WTC11 (cell line): ENCODE results near the gene WDR31. TPM values are rescaled to one million over a fixed set of nuclear protein-coding genes. Genes with fewer than 3 reads are reported as not detected.

Experiments used
- ATAC-seq: fragments of 200-7000 bp; cut with Tn5 transposase; 2 replicates; pipeline ENCODE4 v1.10.0; 2021; ENCODE audit warnings: mild to moderate bottlenecking, moderate library complexity
- CTCF ChIA-PET: fragments of 300-600 bp; sonication (Branson Sonifier 250); formaldehyde crosslinking; loops from one replicate; lab custom pipeline; 2021; ENCODE audit warnings: antibody characterized with exemption; lab: Charles Lee
- POLR2A ChIA-PET: fragments of 350-600 bp; sonication (Branson Sonifier 250); formaldehyde crosslinking; loops from one replicate; lab custom pipeline; 2021; ENCODE audit warnings: antibody characterized with exemption; lab: Charles Lee
- DNase-seq: peaks from one replicate; pipeline ENCODE4 v3.0.0; 2021; ENCODE audit warnings: low spot score
- H3K27ac Mint-ChIP-seq: 2 replicates; pipeline ENCODE4 v1.8.0; 2021; ENCODE audit warnings: mixed read lengths
- H3K27me3 Mint-ChIP-seq: 2 replicates; pipeline ENCODE4 v1.8.0; 2021; ENCODE audit warnings: low read depth, mild to moderate bottlenecking, moderate library complexity, mixed read lengths
- H3K36me3 Mint-ChIP-seq: 2 replicates; pipeline ENCODE4 v1.8.0; 2021; ENCODE audit warnings: mixed read lengths
- H3K4me1 Mint-ChIP-seq: 2 replicates; pipeline ENCODE4 v1.8.0; 2022; ENCODE audit warnings: mixed read lengths
- H3K4me3 Mint-ChIP-seq: 2 replicates; pipeline ENCODE4 v1.8.0; 2021; ENCODE audit warnings: mild to moderate bottlenecking, moderate library complexity, mixed read lengths
- H3K9me3 Mint-ChIP-seq: 2 replicates; pipeline ENCODE4 v1.8.0; 2021; ENCODE audit warnings: mixed read lengths
- CREM ChIP-seq: sonication (generic); formaldehyde crosslinking; IDR thresholded peaks from 2 replicates; pipeline ENCODE4 v1.8.1; 2022; ENCODE audit warnings: mild to moderate bottlenecking, missing genetic modification reagents, moderate library complexity
- FOXP1 ChIP-seq: sonication (generic); formaldehyde crosslinking; IDR thresholded peaks from 2 replicates; pipeline ENCODE4 v1.8.0; 2022; ENCODE audit warnings: missing genetic modification reagents, mild to moderate bottlenecking, moderate library complexity, borderline replicate concordance
- IRF2 ChIP-seq: sonication (generic); formaldehyde crosslinking; IDR thresholded peaks from 2 replicates; pipeline ENCODE4 v1.8.0; 2022; ENCODE audit warnings: low read depth, missing genetic modification reagents, borderline replicate concordance
- NFE2L1 ChIP-seq: sonication (generic); formaldehyde crosslinking; IDR thresholded peaks from 2 replicates; pipeline ENCODE4 v1.8.1; 2023; ENCODE audit warnings: missing genetic modification reagents
- NR1H2 ChIP-seq: sonication (generic); formaldehyde crosslinking; IDR thresholded peaks from 2 replicates; pipeline ENCODE4 v1.9.0; 2021; ENCODE audit warnings: mild to moderate bottlenecking, moderate library complexity, missing genetic modification reagents
- NR3C1 ChIP-seq: sonication (generic); formaldehyde crosslinking; conservative IDR thresholded peaks from 2 replicates; pipeline ENCODE4 v1.8.1; 2023; ENCODE audit warnings: low read depth, mild to moderate bottlenecking, missing genetic modification reagents
- ZNF121 ChIP-seq: sonication (generic); formaldehyde crosslinking; IDR thresholded peaks from 2 replicates; pipeline ENCODE4 v1.8.0; 2023; ENCODE audit warnings: missing genetic modification reagents
- ZNF138 ChIP-seq: sonication (generic); formaldehyde crosslinking; conservative IDR thresholded peaks from 2 replicates; pipeline ENCODE4 v1.8.1; 2022; ENCODE audit warnings: mild to moderate bottlenecking, moderate library complexity, missing genetic modification reagents
- ZNF263 ChIP-seq: sonication (generic); formaldehyde crosslinking; IDR thresholded peaks from 2 replicates; pipeline ENCODE4 v1.8.1; 2022; ENCODE audit warnings: low read depth, mild to moderate bottlenecking, moderate library complexity, missing genetic modification reagents
- ZNF317 ChIP-seq: sonication (generic); formaldehyde crosslinking; IDR thresholded peaks from 2 replicates; pipeline ENCODE4 v1.8.1; 2023; ENCODE audit warnings: low read depth, mild to moderate bottlenecking, moderate library complexity, missing genetic modification reagents, borderline replicate concordance
- ZNF396 ChIP-seq: fragments of 250-450 bp; sonication (Bioruptor Pico); IDR thresholded peaks from 2 replicates; pipeline ENCODE4 v1.8.0; 2021; ENCODE audit warnings: mild to moderate bottlenecking, moderate library complexity, borderline replicate concordance
- total RNA-seq: library from RNA; stranded (reverse); gene quantifications from 3 replicates; pipeline ENCODE4 v1.2.3, GENCODE V29; 2021
- TF ChIP-seq, protein P1 (sequence below): sonication (generic); formaldehyde crosslinking; IDR thresholded peaks from 2 replicates; pipeline ENCODE4 v1.8.1; 2022; ENCODE audit warnings: low read depth, mild to moderate bottlenecking, moderate library complexity, missing genetic modification reagents, borderline replicate concordance
- TF ChIP-seq, protein P2 (sequence below): sonication (generic); formaldehyde crosslinking; IDR thresholded peaks from 2 replicates; pipeline ENCODE4 v1.8.0; 2022; ENCODE audit warnings: mild to moderate bottlenecking, missing genetic modification reagents
- TF ChIP-seq, protein P3 (sequence below): sonication (generic); formaldehyde crosslinking; IDR thresholded peaks from 2 replicates; pipeline ENCODE4 v1.8.1; 2023; ENCODE audit warnings: mild to moderate bottlenecking, missing genetic modification reagents, moderate library complexity
- TF ChIP-seq, protein P4 (sequence below): sonication (generic); formaldehyde crosslinking; IDR thresholded peaks from 2 replicates; pipeline ENCODE4 v1.8.0; 2023; ENCODE audit warnings: mild to moderate bottlenecking, missing genetic modification reagents
- TF ChIP-seq, protein P5 (sequence below): sonication (generic); formaldehyde crosslinking; IDR thresholded peaks from 2 replicates; pipeline ENCODE4 v1.8.1; 2022; ENCODE audit warnings: mild to moderate bottlenecking, missing genetic modification reagents, moderate library complexity, borderline replicate concordance
- TF ChIP-seq, protein P6 (sequence below): sonication (generic); formaldehyde crosslinking; IDR thresholded peaks from 2 replicates; pipeline ENCODE4 v1.8.1; 2022; ENCODE audit warnings: mild to moderate bottlenecking, moderate library complexity, missing genetic modification reagents
- TF ChIP-seq, protein P7 (sequence below): sonication (generic); formaldehyde crosslinking; IDR thresholded peaks from 2 replicates; pipeline ENCODE4 v1.8.1; 2023; ENCODE audit warnings: mild to moderate bottlenecking, missing genetic modification reagents
- TF ChIP-seq, protein P8 (sequence below): sonication (generic); formaldehyde crosslinking; IDR thresholded peaks from 2 replicates; pipeline ENCODE4 v1.8.0; 2022; ENCODE audit warnings: mild to moderate bottlenecking, missing genetic modification reagents

WDR31 gene
- total RNA-seq, 1 experiment from 2014 or later, result 0.37 TPM

DNA sequence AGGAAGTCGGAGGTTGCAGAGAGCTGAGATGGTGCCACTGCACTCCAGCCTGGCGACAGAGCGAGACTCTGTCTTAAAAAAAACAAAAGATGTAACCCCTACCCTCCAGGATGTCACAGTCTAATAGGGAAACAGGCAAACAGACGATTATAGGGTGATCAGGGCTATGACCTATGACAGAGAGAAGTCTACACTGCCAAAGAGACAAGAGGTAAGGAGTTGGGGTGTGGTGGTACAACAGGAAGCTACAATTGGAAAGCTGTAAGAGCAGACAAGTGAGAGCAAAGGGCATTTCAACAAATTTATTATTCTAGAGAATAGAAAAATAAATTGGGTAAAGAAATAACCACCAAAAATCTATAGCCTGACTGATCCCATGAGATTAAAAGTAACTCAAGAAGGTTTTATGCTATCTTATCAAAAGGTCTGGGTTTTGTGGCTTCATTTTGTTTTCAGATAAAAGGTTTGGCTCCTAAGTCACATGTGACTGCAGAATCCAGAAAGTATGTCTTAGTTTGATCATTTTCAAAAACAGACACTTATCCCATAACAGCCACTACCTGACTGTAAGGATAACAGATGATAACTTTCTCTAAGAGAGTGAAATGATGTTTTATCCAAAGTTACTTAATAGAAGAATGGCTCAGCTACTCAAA, 72.0 kb downstream of the WDR31 start:
- peaks cover 34% of the 10 kb centered on the region for H3K36me3 Mint-ChIP-seq
- H3K9me3 Mint-ChIP-seq, result no peaks in the 10 kb centered on the region
- ChIA-PET POLR2A (no interaction called here), CTCF (no interaction called here)
- ATAC-seq (no peak), DNase-seq (no peak)
- TF ChIP-seq, protein P1, sequence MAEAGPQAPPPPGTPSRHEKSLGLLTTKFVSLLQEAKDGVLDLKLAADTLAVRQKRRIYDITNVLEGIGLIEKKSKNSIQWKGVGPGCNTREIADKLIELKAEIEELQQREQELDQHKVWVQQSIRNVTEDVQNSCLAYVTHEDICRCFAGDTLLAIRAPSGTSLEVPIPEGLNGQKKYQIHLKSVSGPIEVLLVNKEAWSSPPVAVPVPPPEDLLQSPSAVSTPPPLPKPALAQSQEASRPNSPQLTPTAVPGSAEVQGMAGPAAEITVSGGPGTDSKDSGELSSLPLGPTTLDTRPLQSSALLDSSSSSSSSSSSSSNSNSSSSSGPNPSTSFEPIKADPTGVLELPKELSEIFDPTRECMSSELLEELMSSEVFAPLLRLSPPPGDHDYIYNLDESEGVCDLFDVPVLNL (CRISPR knock-in tag), result no peak
- no peak for TF ChIP-seq FOXP1 (CRISPR knock-in tag)
- TF ChIP-seq CREM (CRISPR knock-in tag), result no peak
- TF ChIP-seq, protein P2, sequence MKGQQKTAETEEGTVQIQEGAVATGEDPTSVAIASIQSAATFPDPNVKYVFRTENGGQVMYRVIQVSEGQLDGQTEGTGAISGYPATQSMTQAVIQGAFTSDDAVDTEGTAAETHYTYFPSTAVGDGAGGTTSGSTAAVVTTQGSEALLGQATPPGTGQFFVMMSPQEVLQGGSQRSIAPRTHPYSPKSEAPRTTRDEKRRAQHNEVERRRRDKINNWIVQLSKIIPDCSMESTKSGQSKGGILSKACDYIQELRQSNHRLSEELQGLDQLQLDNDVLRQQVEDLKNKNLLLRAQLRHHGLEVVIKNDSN (CRISPR knock-in tag), result no peak
- TF ChIP-seq, protein P3, sequence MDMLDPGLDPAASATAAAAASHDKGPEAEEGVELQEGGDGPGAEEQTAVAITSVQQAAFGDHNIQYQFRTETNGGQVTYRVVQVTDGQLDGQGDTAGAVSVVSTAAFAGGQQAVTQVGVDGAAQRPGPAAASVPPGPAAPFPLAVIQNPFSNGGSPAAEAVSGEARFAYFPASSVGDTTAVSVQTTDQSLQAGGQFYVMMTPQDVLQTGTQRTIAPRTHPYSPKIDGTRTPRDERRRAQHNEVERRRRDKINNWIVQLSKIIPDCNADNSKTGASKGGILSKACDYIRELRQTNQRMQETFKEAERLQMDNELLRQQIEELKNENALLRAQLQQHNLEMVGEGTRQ (CRISPR knock-in tag), result no peak
- TF ChIP-seq, protein P4, sequence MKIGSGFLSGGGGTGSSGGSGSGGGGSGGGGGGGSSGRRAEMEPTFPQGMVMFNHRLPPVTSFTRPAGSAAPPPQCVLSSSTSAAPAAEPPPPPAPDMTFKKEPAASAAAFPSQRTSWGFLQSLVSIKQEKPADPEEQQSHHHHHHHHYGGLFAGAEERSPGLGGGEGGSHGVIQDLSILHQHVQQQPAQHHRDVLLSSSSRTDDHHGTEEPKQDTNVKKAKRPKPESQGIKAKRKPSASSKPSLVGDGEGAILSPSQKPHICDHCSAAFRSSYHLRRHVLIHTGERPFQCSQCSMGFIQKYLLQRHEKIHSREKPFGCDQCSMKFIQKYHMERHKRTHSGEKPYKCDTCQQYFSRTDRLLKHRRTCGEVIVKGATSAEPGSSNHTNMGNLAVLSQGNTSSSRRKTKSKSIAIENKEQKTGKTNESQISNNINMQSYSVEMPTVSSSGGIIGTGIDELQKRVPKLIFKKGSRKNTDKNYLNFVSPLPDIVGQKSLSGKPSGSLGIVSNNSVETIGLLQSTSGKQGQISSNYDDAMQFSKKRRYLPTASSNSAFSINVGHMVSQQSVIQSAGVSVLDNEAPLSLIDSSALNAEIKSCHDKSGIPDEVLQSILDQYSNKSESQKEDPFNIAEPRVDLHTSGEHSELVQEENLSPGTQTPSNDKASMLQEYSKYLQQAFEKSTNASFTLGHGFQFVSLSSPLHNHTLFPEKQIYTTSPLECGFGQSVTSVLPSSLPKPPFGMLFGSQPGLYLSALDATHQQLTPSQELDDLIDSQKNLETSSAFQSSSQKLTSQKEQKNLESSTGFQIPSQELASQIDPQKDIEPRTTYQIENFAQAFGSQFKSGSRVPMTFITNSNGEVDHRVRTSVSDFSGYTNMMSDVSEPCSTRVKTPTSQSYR (CRISPR knock-in tag), result no peak
- TF ChIP-seq NR1H2 (CRISPR knock-in tag), result no peak
- TF ChIP-seq ZNF396, result no peak
- TF ChIP-seq, protein P5, sequence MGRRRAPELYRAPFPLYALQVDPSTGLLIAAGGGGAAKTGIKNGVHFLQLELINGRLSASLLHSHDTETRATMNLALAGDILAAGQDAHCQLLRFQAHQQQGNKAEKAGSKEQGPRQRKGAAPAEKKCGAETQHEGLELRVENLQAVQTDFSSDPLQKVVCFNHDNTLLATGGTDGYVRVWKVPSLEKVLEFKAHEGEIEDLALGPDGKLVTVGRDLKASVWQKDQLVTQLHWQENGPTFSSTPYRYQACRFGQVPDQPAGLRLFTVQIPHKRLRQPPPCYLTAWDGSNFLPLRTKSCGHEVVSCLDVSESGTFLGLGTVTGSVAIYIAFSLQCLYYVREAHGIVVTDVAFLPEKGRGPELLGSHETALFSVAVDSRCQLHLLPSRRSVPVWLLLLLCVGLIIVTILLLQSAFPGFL (CRISPR knock-in tag), result no peak
- no peak for TF ChIP-seq ZNF121
- TF ChIP-seq NFE2L1 (CRISPR knock-in tag), result no peak
- no peak for TF ChIP-seq ZNF317 (CRISPR knock-in tag)
- TF ChIP-seq IRF2, result no peak
- TF ChIP-seq ZNF263 (CRISPR knock-in tag), result no peak
- TF ChIP-seq, protein P6, sequence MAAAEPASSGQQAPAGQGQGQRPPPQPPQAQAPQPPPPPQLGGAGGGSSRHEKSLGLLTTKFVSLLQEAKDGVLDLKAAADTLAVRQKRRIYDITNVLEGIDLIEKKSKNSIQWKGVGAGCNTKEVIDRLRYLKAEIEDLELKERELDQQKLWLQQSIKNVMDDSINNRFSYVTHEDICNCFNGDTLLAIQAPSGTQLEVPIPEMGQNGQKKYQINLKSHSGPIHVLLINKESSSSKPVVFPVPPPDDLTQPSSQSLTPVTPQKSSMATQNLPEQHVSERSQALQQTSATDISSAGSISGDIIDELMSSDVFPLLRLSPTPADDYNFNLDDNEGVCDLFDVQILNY, result no peak
- TF ChIP-seq ZNF138 (CRISPR knock-in tag), result no peak
- TF ChIP-seq NR3C1, result no peak
- TF ChIP-seq, protein P7, sequence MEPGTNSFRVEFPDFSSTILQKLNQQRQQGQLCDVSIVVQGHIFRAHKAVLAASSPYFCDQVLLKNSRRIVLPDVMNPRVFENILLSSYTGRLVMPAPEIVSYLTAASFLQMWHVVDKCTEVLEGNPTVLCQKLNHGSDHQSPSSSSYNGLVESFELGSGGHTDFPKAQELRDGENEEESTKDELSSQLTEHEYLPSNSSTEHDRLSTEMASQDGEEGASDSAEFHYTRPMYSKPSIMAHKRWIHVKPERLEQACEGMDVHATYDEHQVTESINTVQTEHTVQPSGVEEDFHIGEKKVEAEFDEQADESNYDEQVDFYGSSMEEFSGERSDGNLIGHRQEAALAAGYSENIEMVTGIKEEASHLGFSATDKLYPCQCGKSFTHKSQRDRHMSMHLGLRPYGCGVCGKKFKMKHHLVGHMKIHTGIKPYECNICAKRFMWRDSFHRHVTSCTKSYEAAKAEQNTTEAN (CRISPR knock-in tag), result no peak
- TF ChIP-seq, protein P8, sequence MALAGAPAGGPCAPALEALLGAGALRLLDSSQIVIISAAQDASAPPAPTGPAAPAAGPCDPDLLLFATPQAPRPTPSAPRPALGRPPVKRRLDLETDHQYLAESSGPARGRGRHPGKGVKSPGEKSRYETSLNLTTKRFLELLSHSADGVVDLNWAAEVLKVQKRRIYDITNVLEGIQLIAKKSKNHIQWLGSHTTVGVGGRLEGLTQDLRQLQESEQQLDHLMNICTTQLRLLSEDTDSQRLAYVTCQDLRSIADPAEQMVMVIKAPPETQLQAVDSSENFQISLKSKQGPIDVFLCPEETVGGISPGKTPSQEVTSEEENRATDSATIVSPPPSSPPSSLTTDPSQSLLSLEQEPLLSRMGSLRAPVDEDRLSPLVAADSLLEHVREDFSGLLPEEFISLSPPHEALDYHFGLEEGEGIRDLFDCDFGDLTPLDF (CRISPR knock-in tag), result no peak
- H3K27ac Mint-ChIP-seq, result no peak overlapping the region
- no peaks in the 10 kb centered on the region for H3K4me1 Mint-ChIP-seq
- no peak overlapping the region for H3K4me3 Mint-ChIP-seq
- H3K27me3 Mint-ChIP-seq, result no peaks in the 10 kb centered on the region
